ENCODE data around the gene IER2. TPM values are rescaled to one million over a fixed set of nuclear protein-coding genes. Genes with fewer than 3 reads are reported as not detected.
A peak's percentile ranks its signal among the peaks of the same experiment; 100 is the strongest.
"Not testable (repeated sequence)": the region's sequence is repeated elsewhere in the genome, so short reads cannot be mapped to it uniquely, and the experiment has no call there.

The IER2 gene
- total RNA-seq, 2 experiments from 2014 or later = 128 to 132 TPM

DNA sequence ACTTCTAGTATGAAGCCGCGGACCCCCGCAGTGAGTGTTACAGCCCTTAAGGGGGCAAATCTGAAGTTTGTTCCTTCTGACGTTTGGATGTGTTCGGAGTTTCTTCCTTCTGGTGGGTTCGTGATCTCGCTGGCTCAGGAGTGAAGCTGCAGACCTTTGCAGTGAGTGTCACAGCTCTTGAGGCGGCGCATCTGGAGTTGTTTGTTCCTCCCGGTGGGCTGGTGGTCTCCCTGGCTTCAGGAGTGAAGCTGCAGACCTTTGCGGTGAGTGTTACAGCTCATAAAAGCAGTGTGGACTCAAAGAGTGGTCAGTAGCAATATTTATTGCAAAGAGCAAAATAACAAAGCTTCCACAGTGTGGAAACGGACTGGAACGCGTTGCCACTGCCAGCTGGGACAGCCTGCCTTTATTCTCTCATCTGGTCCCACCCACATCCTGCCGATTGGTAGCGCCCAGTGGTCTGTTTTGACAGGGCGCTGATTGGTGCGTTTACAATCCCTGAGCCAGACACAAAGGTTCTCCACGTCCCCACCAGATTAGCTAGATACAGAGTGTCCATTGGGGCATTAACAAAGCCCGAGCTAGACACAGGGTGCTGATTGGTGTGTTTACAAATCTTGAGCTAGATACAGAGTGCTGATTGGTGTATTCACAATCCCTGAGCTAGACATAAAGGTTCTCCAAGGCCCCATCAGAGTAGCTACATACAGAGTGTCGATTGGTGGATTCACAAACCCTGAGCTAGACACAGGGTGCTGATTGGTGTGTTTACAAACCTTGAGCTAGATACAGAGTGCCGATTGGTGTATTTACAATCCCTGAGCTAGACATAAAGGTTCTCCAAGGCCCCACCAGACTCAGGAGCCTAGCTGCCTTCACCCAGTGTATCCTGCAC lies 35.8 kb downstream of the IER2 start:
- H3K9me3 Mint-ChIP-seq, H3K4me3 Mint-ChIP-seq, H3K27me3 Mint-ChIP-seq, H3K36me3 Mint-ChIP-seq, DNase-seq, H3K27ac Mint-ChIP-seq: not testable (repeated sequence)
- H3K4me1 Mint-ChIP-seq = peaks cover 18% of the 10 kb centered on the region

DNA sequence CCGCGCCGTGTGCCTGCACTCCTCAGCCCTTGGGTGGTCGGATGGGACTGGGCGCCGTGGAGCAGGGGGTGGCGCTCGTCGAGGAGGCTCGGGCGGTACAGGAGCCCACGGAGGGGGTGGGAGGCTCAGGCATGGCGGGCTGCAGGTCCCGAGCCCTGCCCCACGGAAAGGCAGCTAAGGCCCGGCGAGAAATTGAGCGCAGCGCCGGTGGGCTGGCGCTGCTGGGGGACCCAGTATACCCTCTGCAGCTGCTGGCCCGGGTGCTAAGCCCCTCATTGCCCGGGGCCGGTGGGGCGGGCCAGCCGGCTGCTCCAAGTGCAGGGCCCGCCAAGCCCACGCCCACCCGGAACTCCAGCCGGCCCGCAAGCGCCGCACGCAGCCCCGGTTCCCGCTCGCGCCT lies 36.5 kb downstream of the IER2 start:
- H3K4me3 Mint-ChIP-seq, DNase-seq, H3K27ac Mint-ChIP-seq, H3K27me3 Mint-ChIP-seq, H3K36me3 Mint-ChIP-seq, H3K9me3 Mint-ChIP-seq: not testable (repeated sequence)
- H3K4me1 Mint-ChIP-seq = peaks cover 23% of the 10 kb centered on the region

DNA sequence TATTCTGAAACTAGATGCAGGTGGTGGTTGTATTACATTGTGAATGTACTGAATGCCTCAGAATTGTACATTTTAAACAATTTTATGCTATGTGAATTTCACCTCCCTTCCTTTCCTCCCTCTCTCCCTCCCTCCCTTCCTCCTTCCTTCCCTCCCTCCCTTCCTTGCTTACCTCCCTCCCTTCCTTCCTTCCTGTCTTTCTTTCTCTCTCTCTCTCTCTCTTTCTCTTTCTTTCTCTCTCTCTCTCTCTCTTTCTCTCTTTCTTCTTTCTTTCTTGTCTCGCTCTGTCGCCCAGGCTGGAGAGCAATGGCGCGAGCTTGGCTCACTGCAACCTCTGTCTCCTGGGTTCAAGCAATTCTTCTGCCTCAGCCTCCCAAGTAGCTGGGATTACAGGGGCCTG lies 37.2 kb downstream of the IER2 start:
- peaks cover 17% of the 10 kb centered on the region for H3K4me1 Mint-ChIP-seq
- no peaks in the 10 kb centered on the region for H3K9me3 Mint-ChIP-seq
- no peak for DNase-seq
- no peak overlapping the region for H3K27ac Mint-ChIP-seq
- no peaks in the 10 kb centered on the region for H3K27me3 Mint-ChIP-seq
- no peak overlapping the region for H3K4me3 Mint-ChIP-seq
- no peaks in the 10 kb centered on the region for H3K36me3 Mint-ChIP-seq

DNA sequence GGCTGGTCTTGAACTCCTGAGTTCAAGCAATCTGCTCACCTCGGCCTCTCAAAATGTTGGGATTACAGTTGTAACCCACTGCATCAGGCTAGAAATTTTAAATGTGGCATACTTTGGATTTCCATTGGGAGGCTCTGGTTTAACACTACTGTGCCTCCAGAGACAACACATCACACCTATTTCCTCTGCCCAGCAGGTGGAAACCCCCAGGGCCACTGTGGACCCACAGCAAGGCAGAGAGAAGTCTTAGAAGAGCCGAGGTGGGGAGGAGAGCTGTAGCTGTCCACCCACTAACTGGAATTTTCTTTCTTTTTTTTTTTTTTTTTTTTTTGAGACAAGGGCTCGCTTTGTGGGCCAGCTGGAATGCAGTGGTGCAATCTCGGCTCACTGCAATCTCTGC lies 39.4 kb downstream of the IER2 start:
- no peaks in the 10 kb centered on the region for H3K9me3 Mint-ChIP-seq
- H3K27me3 Mint-ChIP-seq = no peaks in the 10 kb centered on the region
- peaks cover 25% of the 10 kb centered on the region for H3K4me1 Mint-ChIP-seq
- DNase-seq = no peak
- no peak overlapping the region for H3K4me3 Mint-ChIP-seq
- no peaks in the 10 kb centered on the region for H3K36me3 Mint-ChIP-seq
- no peak overlapping the region for H3K27ac Mint-ChIP-seq

DNA sequence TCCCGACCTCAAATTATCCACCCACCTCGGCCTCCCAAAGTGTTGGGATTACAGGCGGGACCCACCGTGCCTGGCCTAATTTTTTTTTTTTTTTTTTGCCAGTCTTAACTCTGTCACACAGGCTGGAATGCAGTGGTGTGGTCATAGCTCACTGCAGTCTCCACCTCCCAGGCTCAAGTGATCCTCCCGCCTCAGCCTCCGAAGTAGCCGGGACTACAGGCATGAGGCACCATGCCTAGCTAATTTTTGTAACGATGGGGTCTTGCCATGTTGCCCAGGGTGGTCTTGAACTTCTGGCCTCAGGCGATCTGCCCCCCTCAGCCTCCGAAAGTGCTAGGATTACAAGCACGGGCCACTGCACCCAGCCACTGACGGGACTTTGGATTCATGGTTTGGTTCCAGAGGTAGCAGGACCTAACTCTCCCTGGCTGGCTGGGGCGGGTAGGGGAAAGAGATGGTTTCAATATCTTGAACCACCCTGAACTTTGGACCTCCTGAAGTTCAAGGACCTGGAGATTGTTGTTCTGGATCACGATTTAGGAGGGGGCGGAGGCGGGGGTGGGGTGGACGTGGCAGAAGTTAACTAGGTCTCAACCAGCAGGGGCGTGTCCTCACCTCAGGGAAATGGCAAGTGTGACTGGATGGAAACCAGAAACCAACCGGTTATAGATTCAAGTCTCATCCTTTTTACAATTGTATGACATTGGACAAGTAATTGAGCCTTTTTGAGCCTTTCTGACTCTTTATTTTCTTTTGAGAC lies 40.8 kb downstream of the IER2 start:
- Mint-ChIP-seq H3K4me1 (peaks cover 26% of the 10 kb centered on the region), H3K36me3 (no peaks in the 10 kb centered on the region), H3K4me3 (no peak overlapping the region), H3K9me3 (no peaks in the 10 kb centered on the region), H3K27me3 (no peaks in the 10 kb centered on the region), H3K27ac (peak overlapping the region; percentile 29)
- DNase-seq = no peak

DNA sequence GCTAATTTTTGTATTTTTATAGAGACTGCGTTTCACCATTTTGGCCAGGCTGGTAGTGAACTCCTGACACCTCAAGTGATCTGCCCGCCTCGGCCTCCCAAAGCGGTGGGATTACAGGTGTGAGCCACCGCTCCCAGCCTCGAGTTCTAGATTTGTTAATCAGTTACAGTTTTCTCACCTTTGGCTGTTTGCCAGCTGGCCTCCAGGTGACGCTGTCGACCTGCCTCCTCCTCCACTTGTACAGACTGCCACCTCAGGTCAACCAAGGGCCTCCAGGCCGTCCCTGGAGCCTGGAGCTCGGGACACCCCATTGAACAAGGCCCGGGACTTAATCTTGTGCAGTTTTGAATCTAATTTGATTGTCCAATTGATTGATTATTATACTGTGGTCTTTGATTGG lies 45.5 kb downstream of the IER2 start:
- no peak overlapping the region for H3K27ac Mint-ChIP-seq
- no peak overlapping the region for H3K4me3 Mint-ChIP-seq
- no peaks in the 10 kb centered on the region for H3K27me3 Mint-ChIP-seq
- no peaks in the 10 kb centered on the region for H3K36me3 Mint-ChIP-seq
- H3K4me1 Mint-ChIP-seq = peaks cover 19% of the 10 kb centered on the region
- DNase-seq = no peak
- H3K9me3 Mint-ChIP-seq = no peaks in the 10 kb centered on the region

DNA sequence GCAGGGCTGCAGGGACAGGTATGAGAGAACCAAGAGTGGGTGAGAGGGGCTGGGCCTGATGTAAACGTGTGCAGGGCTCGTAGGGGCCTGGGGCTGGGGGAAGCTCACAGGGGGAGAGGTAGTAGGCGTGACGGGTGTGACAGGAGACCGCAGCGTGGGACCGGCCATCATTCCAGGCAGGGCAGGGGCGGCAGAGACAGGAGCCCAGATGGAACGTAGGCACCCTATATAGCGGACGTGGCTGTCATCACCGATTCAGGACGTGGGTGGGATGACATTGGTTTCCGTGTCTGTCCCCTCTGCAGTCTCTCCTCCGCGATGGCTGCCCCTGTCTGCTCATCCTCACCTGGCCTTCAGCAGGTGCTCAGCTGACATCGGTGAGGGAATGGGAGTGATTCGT lies 48.4 kb downstream of the IER2 start:
- peaks cover 5% of the 10 kb centered on the region for H3K4me1 Mint-ChIP-seq
- no peak overlapping the region for H3K27ac Mint-ChIP-seq

DNA sequence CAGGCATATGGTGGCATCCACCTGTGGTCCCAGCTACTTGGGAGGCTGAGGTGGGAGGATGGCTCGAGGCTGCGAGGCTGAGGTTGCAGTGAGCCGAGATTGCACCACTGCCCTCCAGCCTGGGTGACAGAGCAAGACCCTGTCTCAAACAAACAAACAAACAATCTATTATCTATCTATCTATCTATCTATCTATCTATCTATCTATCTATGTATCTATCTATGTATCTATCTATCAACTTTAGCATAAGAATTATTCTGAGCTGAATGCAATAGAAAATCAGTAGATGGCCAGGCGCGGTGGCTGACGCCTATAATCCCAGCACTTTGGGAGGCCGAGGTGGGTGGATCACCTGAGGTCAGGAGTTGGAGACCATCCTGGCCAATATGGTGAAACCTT lies 51.9 kb downstream of the IER2 start:
- H3K27me3 Mint-ChIP-seq, H3K27ac Mint-ChIP-seq, DNase-seq, H3K9me3 Mint-ChIP-seq, H3K4me3 Mint-ChIP-seq, H3K36me3 Mint-ChIP-seq, H3K4me1 Mint-ChIP-seq: not testable (repeated sequence)

More for the DNA sequence above, 48.4 kb downstream of the IER2 start:
- no peak overlapping the region for H3K4me3 Mint-ChIP-seq
- H3K27me3 Mint-ChIP-seq = no peaks in the 10 kb centered on the region
- H3K36me3 Mint-ChIP-seq = no peaks in the 10 kb centered on the region
- H3K9me3 Mint-ChIP-seq = no peaks in the 10 kb centered on the region
- no peak for DNase-seq

Other genes starting within 250 kb of the IER2 start
- gene SYCE2, start 231.1 kb upstream of the IER2 start, total RNA-seq = 1 to 10 TPM; 1.8 to 2.7 TPM
- gene FARSA, start 216.7 kb upstream of the IER2 start, total RNA-seq = 100 to 1,000 TPM; 166 to 167 TPM
- 100 to 1,000 TPM; 673 to 688 TPM for gene CALR, start 211.8 kb upstream of the IER2 start, total RNA-seq
- 100 to 1,000 TPM; 176 to 181 TPM for gene RAD23A, start 204.5 kb upstream of the IER2 start, total RNA-seq
- 10 to 100 TPM; 37.1 to 37.8 TPM for gene GADD45GIP1, start 193.2 kb upstream of the IER2 start, total RNA-seq
- not detected for gene DAND5, start 180.8 kb upstream of the IER2 start, total RNA-seq
- 1 to 10 TPM; 6.3 to 8.7 TPM for gene NFIX, start 154.9 kb upstream of the IER2 start, total RNA-seq
- gene LYL1, start 47.6 kb upstream of the IER2 start, total RNA-seq = 1 to 10 TPM; 2.6 to 2.9 TPM
- 100 to 1,000 TPM; 114 TPM for gene TRMT1, start 33.7 kb upstream of the IER2 start, total RNA-seq
- 10 to 100 TPM; 81.2 to 83.8 TPM for gene NACC1, start 32.1 kb upstream of the IER2 start, total RNA-seq
- gene STX10, start within 50 bp of the IER2 start, total RNA-seq = 10 to 100 TPM; 53.3 to 55.0 TPM

All from activated naive CD8-positive, alpha-beta T cell treated with anti-CD3 and anti-CD28 coated beads for 36 hours (primary cell).